Effector memory CD8-positive, alpha-beta T cell (primary cell): ENCODE data around the gene SMYD3.

Experiments
- ATAC-seq: fragments of 150-1000 bp; cut with Tn5 transposase; replicated peaks from 2 replicates; pipeline ENCODE4 v1.10.0; 2021; ENCODE audit warnings: mild to moderate bottlenecking, moderate library complexity
- DNase-seq, 3 experiments: peaks; one replicate each; pipeline ENCODE4 v3.0.0; 2021
- H3K27ac Mint-ChIP-seq, 2 donors: one replicate each; pipeline ENCODE4 v1.8.0; 2022; ENCODE audit warnings: mild to moderate bottlenecking in 2 of 2, mixed read lengths in 2 of 2, moderate library complexity in 2 of 2
- H3K27me3 Mint-ChIP-seq, 2 donors: one replicate each; pipeline ENCODE4 v1.8.0; 2022; ENCODE audit warnings: mixed read lengths in 2 of 2
- H3K36me3 Mint-ChIP-seq: one replicate; pipeline ENCODE4 v1.8.0; 2022; ENCODE audit warnings: mild to moderate bottlenecking, moderate library complexity, mixed read lengths; ENCODE audit not compliant: insufficient read depth
- H3K4me1 Mint-ChIP-seq, 2 donors: one replicate each; pipeline ENCODE4 v1.8.0; 2022; ENCODE audit warnings: low read depth in 2 of 2, mixed read lengths in 2 of 2
- H3K4me3 Mint-ChIP-seq, 2 donors: one replicate each; pipeline ENCODE4 v1.8.0; 2022; ENCODE audit warnings: mild to moderate bottlenecking in 2 of 2, mixed read lengths in 2 of 2, moderate library complexity in 2 of 2
- H3K9me3 Mint-ChIP-seq, 2 donors: one replicate each; pipeline ENCODE4 v1.8.0; 2022; ENCODE audit warnings: mixed read lengths in 2 of 2

Gene SMYD3

DNA sequence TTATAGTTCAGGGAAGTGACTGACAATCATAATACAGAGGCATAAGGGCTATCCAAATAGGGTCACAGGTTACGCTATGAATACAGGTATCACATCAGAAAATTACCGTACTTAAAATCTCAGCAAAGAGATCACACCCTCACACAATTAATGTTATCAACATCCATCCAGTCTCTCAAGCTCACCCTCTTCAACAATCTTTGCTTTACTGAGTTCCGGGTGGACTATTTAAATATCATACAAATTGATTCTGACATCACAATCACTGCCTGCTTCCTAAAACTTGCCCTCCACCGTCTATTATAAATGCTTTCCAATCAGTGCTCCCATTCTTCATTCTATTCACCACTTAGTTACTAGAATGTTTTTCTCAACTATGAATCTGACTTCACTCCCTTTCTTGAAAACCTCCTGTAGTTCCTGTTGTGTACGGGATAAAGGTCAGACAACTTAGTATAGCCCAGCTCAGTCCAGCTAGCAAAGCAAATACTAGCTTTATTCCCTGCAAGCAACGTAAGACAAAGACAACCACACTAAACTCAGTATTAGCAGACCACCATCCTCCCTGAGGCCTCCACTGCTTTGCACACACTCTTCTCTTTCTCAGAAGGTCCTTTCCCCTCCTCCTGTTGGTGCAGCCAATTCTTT is 398.7 kb downstream of the SMYD3 start:
- DNase-seq (no peak), ATAC-seq (no peak)
- H3K9me3 Mint-ChIP-seq = no peaks in the 10 kb centered on the region
- H3K4me3 Mint-ChIP-seq = no peak overlapping the region
- H3K4me1 Mint-ChIP-seq = peaks cover 0 to 2% of the 10 kb centered on the region in 2 donors
- no peaks in the 10 kb centered on the region for H3K36me3 Mint-ChIP-seq
- H3K27me3 Mint-ChIP-seq = no peaks in the 10 kb centered on the region
- H3K27ac Mint-ChIP-seq = no peak overlapping the region

DNA sequence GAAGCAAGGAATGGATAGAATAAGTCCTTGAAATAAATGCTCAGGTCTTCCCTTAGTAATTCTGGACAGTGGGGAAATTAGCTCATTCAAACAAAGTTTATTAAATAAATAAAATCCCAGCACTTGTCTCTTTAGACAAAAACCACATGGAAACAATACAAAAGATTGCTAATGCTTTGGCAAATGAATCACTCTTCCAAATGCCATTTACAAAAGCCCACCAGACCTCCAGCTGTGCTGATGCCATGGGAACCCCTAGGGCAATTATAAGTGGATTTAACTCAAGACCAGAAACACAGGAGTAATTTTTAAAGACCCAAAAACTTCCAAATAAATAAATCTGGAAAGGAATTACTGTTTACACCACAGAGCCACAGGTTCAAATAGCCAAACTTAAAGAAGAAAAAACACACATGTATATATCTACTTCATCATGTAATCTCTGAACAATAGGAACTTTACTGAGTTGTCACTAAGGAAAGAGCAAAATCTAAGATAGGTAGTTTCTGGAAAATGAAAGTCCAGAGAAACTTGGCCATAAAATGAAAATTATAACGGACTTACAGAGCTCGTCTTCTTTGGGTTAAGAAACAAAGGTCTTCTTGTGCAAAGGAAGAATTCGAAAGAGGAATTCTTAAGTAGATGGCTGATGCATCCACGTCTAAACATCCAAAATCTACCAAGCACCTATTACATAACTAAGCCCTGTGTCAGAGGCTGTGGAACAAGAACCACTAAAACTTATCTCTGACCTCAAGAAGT is 399.4 kb downstream of the SMYD3 start:
- DNase-seq = no peak
- H3K9me3 Mint-ChIP-seq = no peaks in the 10 kb centered on the region
- H3K36me3 Mint-ChIP-seq = no peaks in the 10 kb centered on the region
- peaks cover 0 to 2% of the 10 kb centered on the region in 2 donors for H3K4me1 Mint-ChIP-seq
- no peaks in the 10 kb centered on the region for H3K27me3 Mint-ChIP-seq
- no peak overlapping the region for H3K27ac Mint-ChIP-seq
- H3K4me3 Mint-ChIP-seq = no peak overlapping the region
- ATAC-seq = no peak

DNA sequence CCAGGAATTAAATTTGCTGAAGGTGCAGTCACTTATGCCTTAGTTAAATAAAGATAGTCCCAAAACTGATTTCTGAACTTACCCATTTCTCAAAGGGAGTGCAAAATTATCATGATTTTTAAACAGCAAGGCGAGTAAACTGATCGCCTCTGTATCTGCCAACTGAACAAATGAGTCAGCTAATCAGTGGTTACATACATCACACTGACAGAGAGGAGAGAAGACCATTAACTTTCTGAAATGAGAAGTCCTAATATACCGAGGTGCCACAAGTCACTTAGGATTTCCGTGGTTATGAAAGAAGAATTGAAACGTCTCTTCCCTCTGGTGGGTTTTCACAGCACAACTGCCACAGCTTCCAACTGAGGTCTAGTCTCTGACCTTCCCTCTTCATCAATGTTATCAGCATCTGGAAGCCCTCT is 400.7 kb downstream of the SMYD3 start:
- peaks cover 0 to 2% of the 10 kb centered on the region in 2 donors for H3K4me1 Mint-ChIP-seq
- no peak for DNase-seq
- H3K4me3 Mint-ChIP-seq = no peak overlapping the region
- H3K36me3 Mint-ChIP-seq = no peaks in the 10 kb centered on the region
- no peaks in the 10 kb centered on the region for H3K27me3 Mint-ChIP-seq
- no peak for ATAC-seq
- H3K9me3 Mint-ChIP-seq = no peaks in the 10 kb centered on the region
- no peak overlapping the region for H3K27ac Mint-ChIP-seq

DNA sequence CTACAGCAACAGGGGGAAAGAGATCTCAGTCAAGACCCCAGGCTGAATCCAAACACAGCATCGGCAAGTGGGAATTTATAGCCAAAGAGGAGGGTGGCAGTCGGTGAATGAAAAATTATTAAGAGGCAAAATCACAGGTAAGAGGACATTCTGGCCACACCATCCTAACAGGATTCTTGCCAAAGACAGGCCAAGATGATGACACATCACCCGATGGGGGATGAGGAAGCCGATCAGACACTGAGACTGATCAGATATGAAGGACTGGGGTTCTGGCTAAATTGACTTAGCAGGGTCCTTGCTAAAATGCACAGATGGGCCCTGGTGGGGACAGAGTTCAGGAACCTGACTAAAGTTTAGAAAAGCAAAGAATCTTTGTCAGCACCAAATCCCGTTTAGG is 402.2 kb downstream of the SMYD3 start:
- Mint-ChIP-seq H3K36me3 (no peaks in the 10 kb centered on the region), H3K4me3 (no peak overlapping the region), H3K9me3 (no peaks in the 10 kb centered on the region), H3K27ac (no peak overlapping the region), H3K27me3 (no peaks in the 10 kb centered on the region), H3K4me1 (peaks cover 0 to 2% of the 10 kb centered on the region in 2 donors)
- DNase-seq (no peak), ATAC-seq (no peak)

DNA sequence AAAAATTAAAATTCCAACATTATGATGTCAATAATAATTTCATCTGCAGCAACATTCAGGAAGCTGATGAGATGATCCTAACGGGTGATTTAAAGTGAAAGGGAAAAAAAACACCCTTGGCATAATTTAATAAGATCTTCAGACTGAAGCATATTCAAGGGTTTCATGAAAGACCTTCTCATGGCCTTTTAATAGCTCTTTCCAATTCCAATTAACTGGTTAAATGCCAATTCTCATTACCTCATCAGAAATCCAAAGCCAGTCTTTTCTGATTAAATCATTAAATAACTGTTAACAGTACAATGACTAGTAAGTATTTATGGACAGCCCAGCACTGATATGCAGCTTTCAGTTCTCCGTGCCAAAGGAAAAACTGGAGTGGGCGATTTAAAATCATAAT is 407.5 kb downstream of the SMYD3 start:
- DNase-seq = no peak
- Mint-ChIP-seq H3K27ac (no peak overlapping the region), H3K36me3 (no peaks in the 10 kb centered on the region), H3K27me3 (no peaks in the 10 kb centered on the region), H3K4me1 (no peaks in the 10 kb centered on the region), H3K9me3 (peaks cover 0 to 7% of the 10 kb centered on the region in 2 donors), H3K4me3 (no peak overlapping the region)
- no peak for ATAC-seq

DNA sequence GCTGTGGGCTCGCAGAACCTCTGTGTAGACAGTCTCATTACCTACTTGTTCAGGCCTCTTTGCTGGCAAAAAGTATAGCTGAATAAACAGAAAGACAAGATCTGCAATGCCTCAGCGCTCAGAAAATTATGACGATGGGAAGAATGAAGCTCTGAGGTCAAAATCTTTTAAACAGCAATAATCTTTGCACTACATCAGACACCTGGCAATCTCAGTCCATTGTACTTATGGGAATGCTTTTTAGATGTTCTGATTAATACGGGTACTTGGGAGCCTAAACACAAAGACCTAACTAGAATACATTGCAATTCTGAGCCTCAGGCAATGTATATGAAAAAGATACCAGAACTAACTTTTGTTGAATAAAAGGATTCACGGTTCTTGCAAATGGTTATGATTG is 410.7 kb downstream of the SMYD3 start:
- H3K27ac Mint-ChIP-seq = no peak overlapping the region
- no peak overlapping the region for H3K4me3 Mint-ChIP-seq
- H3K36me3 Mint-ChIP-seq = no peaks in the 10 kb centered on the region
- ATAC-seq = no peak
- peaks cover 0 to 7% of the 10 kb centered on the region in 2 donors for H3K9me3 Mint-ChIP-seq
- no peaks in the 10 kb centered on the region for H3K4me1 Mint-ChIP-seq
- H3K27me3 Mint-ChIP-seq = no peaks in the 10 kb centered on the region
- no peak for DNase-seq

DNA sequence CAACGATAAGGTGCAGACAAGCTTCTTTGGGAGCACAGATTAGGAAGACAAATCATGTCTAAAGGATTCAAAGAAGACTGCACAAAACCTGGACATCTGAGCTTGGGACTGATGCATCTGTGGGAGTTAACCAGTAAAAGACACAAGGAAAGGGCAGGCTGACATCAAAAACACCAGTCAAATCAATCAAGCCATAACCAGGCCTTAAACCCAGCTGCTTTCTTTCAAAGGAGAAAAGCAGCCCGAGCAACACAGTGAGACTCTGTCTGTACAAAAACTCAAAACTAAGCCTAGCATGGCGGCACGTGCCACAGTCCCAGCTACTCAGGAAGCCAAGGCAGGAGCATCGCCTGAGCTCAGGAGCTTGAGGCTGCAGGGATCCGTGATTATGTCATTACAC is 411.6 kb downstream of the SMYD3 start:
- no peak for ATAC-seq
- no peaks in the 10 kb centered on the region for H3K27me3 Mint-ChIP-seq
- H3K4me3 Mint-ChIP-seq = no peak overlapping the region
- H3K4me1 Mint-ChIP-seq = no peaks in the 10 kb centered on the region
- peaks cover 0 to 7% of the 10 kb centered on the region in 2 donors for H3K9me3 Mint-ChIP-seq
- no peaks in the 10 kb centered on the region for H3K36me3 Mint-ChIP-seq
- H3K27ac Mint-ChIP-seq = no peak overlapping the region
- no peak for DNase-seq

DNA sequence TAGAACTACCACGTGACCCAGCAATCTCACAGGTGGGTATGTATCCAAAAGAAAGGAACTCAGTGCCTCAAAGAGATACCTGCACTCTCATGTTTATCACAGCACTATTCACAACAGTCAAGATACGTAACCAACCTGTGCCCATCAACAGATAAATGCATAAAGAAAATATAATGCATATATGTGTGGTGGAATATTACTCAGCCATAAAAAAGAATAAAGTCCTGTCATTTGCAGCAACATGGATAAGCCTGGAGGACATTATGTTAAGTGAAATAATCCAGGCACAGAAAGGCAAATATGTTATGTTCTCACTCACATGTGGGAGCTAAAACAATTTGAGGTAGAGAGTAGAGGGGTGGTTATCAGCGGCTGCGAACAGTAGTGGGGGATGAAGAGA is 413.8 kb downstream of the SMYD3 start:
- ATAC-seq = no peak
- no peaks in the 10 kb centered on the region for H3K36me3 Mint-ChIP-seq

DNA sequence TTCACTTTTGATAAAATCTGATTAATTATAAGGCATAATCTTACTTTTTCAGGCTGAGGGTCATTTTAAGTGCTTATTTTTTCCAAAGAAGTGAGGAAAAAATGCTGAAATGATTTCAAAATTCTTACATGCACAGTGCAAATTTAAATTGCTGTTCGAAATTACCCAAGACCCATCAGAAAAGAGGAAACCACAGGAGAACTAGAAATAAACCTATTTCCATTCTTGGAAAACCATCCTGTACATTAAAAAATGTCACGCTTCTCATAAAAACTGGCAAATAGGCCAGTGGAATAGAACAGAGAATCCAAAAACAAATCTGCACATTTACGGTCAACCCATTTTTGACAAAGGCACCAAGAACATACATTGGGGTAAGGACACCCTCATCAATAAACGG is 414.9 kb downstream of the SMYD3 start:
- H3K27ac Mint-ChIP-seq = no peak overlapping the region
- ATAC-seq = no peak
- no peaks in the 10 kb centered on the region for H3K36me3 Mint-ChIP-seq
- no peak overlapping the region for H3K4me3 Mint-ChIP-seq
- H3K27me3 Mint-ChIP-seq = no peaks in the 10 kb centered on the region
- H3K9me3 Mint-ChIP-seq = peaks cover 2 to 7% of the 10 kb centered on the region in 2 donors
- no peaks in the 10 kb centered on the region for H3K4me1 Mint-ChIP-seq
- DNase-seq = no peak

More for the DNA sequence above, 413.8 kb downstream of the SMYD3 start:
- Mint-ChIP-seq H3K4me3 (no peak overlapping the region), H3K27me3 (no peaks in the 10 kb centered on the region), H3K27ac (no peak overlapping the region), H3K9me3 (peaks cover 0 to 7% of the 10 kb centered on the region in 2 donors), H3K4me1 (no peaks in the 10 kb centered on the region)
- DNase-seq = no peak

DNA sequence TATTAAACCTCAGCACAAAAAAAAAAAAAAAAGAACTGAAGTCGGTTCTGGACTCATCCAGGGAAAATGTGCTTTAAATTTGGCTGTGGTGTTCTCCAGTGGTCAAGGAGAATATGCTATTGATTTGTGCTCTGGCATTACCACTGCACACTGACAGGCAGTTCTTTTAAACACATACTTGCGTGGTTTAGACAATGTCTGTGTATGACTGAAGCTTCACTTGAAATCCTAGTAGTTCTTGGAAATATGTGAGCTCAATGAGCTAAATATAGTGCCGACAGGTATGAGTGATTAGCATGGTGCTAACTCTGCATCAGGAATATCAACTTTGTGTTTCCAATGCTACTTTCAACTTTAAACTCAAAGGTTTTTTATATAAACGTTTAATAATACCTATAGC is 415.6 kb downstream of the SMYD3 start:
- no peak for DNase-seq
- no peak for ATAC-seq
- H3K4me3 Mint-ChIP-seq = no peak overlapping the region

DNA sequence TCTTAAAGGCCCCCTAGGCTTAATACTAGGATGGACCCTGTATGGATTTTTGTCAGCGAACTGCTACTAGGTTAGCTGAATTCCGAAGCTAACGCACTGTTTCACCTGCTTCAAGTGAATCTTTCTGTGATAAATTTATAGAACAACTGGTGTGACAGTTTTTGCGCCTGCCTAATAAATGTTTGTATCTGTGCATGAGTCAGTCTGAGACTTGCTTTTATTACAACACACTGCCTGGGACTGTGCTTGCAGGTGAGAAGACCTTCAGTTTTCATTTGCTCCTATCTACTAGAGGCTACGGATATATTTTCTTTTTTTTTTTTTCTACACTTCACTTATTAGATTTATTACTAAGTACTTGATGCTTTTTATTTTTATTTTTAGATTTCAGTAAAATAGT is 420.9 kb downstream of the SMYD3 start:
- H3K4me1 Mint-ChIP-seq = no peaks in the 10 kb centered on the region
- H3K27me3 Mint-ChIP-seq = no peaks in the 10 kb centered on the region
- H3K27ac Mint-ChIP-seq = no peak overlapping the region
- no peaks in the 10 kb centered on the region for H3K36me3 Mint-ChIP-seq
- no peak overlapping the region for H3K4me3 Mint-ChIP-seq
- DNase-seq (no peak), ATAC-seq (no peak)
- H3K9me3 Mint-ChIP-seq = peaks cover 2 to 6% of the 10 kb centered on the region in 2 donors

More for the DNA sequence above, 415.6 kb downstream of the SMYD3 start:
- H3K36me3 Mint-ChIP-seq = no peaks in the 10 kb centered on the region
- H3K27me3 Mint-ChIP-seq = no peaks in the 10 kb centered on the region
- H3K9me3 Mint-ChIP-seq = peaks cover 2 to 7% of the 10 kb centered on the region in 2 donors
- no peaks in the 10 kb centered on the region for H3K4me1 Mint-ChIP-seq
- no peak overlapping the region for H3K27ac Mint-ChIP-seq

DNA sequence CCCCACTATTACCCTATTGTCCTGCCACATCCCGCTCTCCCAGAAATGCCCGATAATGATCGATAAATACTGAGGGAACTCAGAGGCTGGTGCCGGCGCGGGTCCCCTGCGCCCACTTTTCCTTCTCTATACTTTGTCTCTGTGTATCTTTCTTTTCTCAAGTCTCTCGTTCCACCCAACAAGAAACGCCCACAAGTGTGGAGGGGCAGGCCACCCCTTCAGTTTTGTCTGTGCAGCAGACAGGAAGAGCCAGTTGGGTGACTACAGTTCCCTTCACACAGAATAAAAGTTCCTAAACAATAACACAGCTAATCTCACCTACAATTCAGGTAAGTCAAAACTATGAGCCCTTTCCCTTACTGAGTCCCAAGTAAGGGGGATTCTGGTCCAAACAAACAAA is 423.7 kb downstream of the SMYD3 start:
- Mint-ChIP-seq H3K36me3 (no peaks in the 10 kb centered on the region), H3K9me3 (peaks cover 2 to 6% of the 10 kb centered on the region in 2 donors), H3K4me1 (peaks cover 3 to 4% of the 10 kb centered on the region in 2 donors), H3K4me3 (no peak overlapping the region), H3K27me3 (no peaks in the 10 kb centered on the region), H3K27ac (no peak overlapping the region)
- no peak for ATAC-seq
- no peak for DNase-seq

DNA sequence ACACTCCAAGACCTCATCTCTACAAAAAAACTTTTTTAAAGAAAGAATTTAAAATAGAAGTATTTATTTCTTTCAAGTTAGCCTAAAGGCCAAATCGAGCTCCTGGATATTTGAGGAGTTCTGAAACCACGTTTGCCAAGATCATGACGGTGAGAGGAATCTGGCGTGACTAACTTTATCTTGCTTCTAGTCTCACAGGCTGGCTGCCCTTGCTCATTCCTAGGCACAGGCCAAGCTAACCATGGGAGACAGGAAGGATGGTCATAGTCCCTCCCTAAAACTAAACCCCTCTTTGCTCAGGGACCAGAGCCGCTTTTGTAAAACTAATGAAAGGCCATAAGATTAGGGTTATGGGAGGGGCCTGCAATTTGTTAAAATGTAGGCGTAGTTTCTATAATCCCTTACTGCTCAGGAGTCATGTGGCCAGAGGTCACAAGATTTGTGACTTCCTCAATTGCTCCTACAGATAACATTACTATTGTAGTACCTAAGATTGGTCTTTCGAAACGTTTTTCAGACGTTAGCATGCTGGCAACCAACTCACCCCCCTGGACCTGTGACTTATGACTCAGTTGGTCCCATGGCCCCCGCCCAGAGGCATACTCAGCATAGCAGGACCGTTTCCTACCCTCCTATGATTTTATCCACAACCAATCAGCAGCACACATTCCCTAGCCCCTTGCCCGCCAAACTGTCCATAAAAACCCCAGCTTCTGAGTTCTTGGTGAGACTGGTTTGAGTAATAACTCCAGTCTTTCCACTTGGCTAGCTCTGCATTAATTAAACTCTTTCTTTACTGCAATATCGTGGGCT is 425.0 kb downstream of the SMYD3 start:
- ATAC-seq (no peak), DNase-seq (no peak)
- Mint-ChIP-seq H3K27me3 (no peaks in the 10 kb centered on the region), H3K36me3 (no peaks in the 10 kb centered on the region), H3K9me3 (peaks cover under 1 to 6% of the 10 kb centered on the region in 2 donors), H3K4me1 (peaks cover 3 to 4% of the 10 kb centered on the region in 2 donors), H3K27ac (no peak overlapping the region), H3K4me3 (no peak overlapping the region)
